Gastrocnemius medialis (tissue), 4 donors: ENCODE results near the gene TMEM186. TPM values are rescaled to one million over a fixed set of nuclear protein-coding genes. Genes with fewer than 3 reads are reported as not detected.

Source experiments
- ATAC-seq, 2 donors: fragments of 150-250 bp; one replicate each; pipeline ENCODE4 v1.9.1; 2016
- DNase-seq, 2 donors: peaks; one replicate each; pipeline ENCODE4 v3.0.0-alpha.2; 2019
- H3K27ac ChIP-seq, 4 donors: fragments of 200-600 bp; sonication (generic); 1 replicate in 1 of 4; 2 replicates in 3 of 4; pipeline ENCODE4 v1.5.1; 2016 to 2018; ENCODE audit warnings: mild to moderate bottlenecking in 2 of 4, moderate library complexity in 1 of 4
- H3K27me3 ChIP-seq, 3 donors: fragments of 200-600 bp; sonication (generic) in 2 of 3; 1 replicate in 1 of 3; 2 replicates in 2 of 3; pipeline versions ENCODE4 v1.5.1 to v1.6.0; 2016 to 2019; ENCODE audit warnings: mild to moderate bottlenecking in 1 of 3, moderate library complexity in 1 of 3
- H3K36me3 ChIP-seq, 2 donors: fragments of 200-600 bp; sonication (generic) in 1 of 2; one replicate each; pipeline ENCODE4 v1.5.1; 2017 to 2018
- H3K4me1 ChIP-seq, 2 donors: fragments of 200-600 bp; sonication (generic) in 1 of 2; one replicate each; pipeline ENCODE4 v1.5.1; 2016 to 2017; ENCODE audit warnings: mild to moderate bottlenecking in 2 of 2
- H3K4me3 ChIP-seq, 4 donors: fragments of 200-600 bp; sonication (generic) in 3 of 4; 1 replicate in 1 of 4; 2 replicates in 3 of 4; pipeline ENCODE4 v1.5.1; 2016 to 2019; ENCODE audit warnings: mild to moderate bottlenecking in 2 of 4
- H3K9me3 ChIP-seq, 3 donors: fragments of 200-600 bp; sonication (generic) in 2 of 3; 1 replicate in 1 of 3; 2 replicates in 2 of 3; pipeline ENCODE4 v1.5.1; 2016 to 2019
- POLR2A ChIP-seq, 2 donors: fragments of 450-650 bp; IDR thresholded peaks; one replicate each; pipeline ENCODE4 v1.6.1; 2017; ENCODE audit warnings: antibody characterized with exemption in 2 of 2, mild to moderate bottlenecking in 2 of 2, moderate library complexity in 2 of 2
- in situ Hi-C, 4 donors: fragments of 200-750 bp; cut with MboI; loops; one replicate each; pipeline versions ENCODE4 v1.15.0 to v1.8.0; 2017; ENCODE audit warnings: low sequenced_read_pairs in 4 of 4
- intact Hi-C: fragments of 100-400 bp; cut with DNase I; formaldehyde crosslinking; loops from one replicate; pipeline ENCODE4 v1.15.1; 2023; ENCODE audit warnings: low total_unique reads
- total RNA-seq, 4 donors: library from RNA; depleted of rRNA; stranded (reverse); fragments of >200 nt; gene quantifications; one replicate each; pipeline versions ENCODE4 v1.1.0 to v1.2.3, GENCODE V29; 2016
- TF ChIP-seq, protein P1 (sequence below), 5 experiments: fragments of 450-650 bp in 3 of 5; fragments of 200-600 bp in 2 of 5; sonication (generic) in 2 of 5; IDR thresholded peaks in 4 of 5; conservative IDR thresholded peaks in 1 of 5; 1 replicate in 4 of 5; 2 replicates in 1 of 5; pipeline ENCODE4 v1.5.1; 2016 to 2019; ENCODE audit warnings: antibody characterized with exemption in 5 of 5, mild to moderate bottlenecking in 3 of 5, moderate library complexity in 3 of 5

The TMEM186 gene
- total RNA-seq, 4 donors from 2014 or later: 10.2 to 16.9 (median 11.9) TPM

DNA sequence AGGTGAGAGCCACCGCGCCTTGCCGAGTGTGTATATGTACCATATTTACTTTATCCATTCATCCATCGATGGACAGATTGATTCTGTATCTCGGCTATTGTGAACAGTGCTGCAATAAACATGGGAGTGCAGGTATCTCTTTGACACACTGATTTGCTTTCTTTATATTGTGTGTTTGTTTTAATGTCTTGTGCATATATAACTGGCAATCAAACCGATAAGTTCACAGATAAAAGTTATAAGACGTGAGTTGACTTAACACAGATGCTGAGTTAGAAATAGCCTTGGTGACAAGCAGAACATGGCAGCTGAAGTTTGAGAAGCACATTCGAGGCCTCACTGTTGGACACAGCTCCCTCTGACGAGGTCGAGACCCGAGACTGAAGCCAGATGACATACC lies 23.2 kb downstream of the TMEM186 start:
- H3K4me3 ChIP-seq: no peak overlapping the region
- H3K27ac ChIP-seq: no peak overlapping the region
- DNase-seq (no peak), ATAC-seq (no peak)
- no peaks in the 10 kb centered on the region for H3K4me1 ChIP-seq
- TF ChIP-seq, protein P1, sequence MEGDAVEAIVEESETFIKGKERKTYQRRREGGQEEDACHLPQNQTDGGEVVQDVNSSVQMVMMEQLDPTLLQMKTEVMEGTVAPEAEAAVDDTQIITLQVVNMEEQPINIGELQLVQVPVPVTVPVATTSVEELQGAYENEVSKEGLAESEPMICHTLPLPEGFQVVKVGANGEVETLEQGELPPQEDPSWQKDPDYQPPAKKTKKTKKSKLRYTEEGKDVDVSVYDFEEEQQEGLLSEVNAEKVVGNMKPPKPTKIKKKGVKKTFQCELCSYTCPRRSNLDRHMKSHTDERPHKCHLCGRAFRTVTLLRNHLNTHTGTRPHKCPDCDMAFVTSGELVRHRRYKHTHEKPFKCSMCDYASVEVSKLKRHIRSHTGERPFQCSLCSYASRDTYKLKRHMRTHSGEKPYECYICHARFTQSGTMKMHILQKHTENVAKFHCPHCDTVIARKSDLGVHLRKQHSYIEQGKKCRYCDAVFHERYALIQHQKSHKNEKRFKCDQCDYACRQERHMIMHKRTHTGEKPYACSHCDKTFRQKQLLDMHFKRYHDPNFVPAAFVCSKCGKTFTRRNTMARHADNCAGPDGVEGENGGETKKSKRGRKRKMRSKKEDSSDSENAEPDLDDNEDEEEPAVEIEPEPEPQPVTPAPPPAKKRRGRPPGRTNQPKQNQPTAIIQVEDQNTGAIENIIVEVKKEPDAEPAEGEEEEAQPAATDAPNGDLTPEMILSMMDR (IDR thresholded peaks at IDR 0.05 in 4 of 5, conservative IDR thresholded peaks at IDR 0.05 in 1 of 5): no peak
- TF ChIP-seq POLR2A (IDR thresholded peaks at IDR 0.05): no peak
- no peaks in the 10 kb centered on the region for H3K27me3 ChIP-seq
- H3K36me3 ChIP-seq: no peaks in the 10 kb centered on the region
- intact Hi-C loops: loop anchor here (5.0 kb wide), 1 partner anchor 48 kb away; no protein-coding TSS in a partner anchor
- in situ Hi-C loops: no loop called here
- no peaks in the 10 kb centered on the region for H3K9me3 ChIP-seq

DNA sequence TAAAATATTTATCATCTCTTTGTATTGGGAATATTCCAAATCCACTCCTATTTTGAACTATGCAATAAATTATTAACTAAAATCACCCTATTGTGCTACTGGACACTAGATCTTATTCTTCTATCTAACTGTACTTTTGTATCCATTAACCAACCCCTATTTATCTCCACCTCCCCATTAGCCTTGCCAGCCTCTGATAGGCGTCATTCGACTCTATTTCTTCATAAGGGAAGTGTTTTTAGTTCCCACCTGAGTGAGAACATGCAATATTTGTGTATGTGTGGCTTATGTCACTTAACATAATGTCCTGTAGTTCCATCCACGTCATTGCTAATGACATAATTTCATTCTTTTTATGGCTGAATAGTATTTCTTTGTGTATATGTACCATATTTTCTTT lies 23.9 kb downstream of the TMEM186 start:
- no peaks in the 10 kb centered on the region for H3K27me3 ChIP-seq
- DNase-seq: no peak
- no peak for TF ChIP-seq POLR2A (IDR thresholded peaks at IDR 0.05)
- TF ChIP-seq, protein P1 (IDR thresholded peaks at IDR 0.05 in 4 of 5, conservative IDR thresholded peaks at IDR 0.05 in 1 of 5): no peak
- H3K9me3 ChIP-seq: no peaks in the 10 kb centered on the region
- no peak overlapping the region for H3K4me3 ChIP-seq
- no peak for ATAC-seq
- intact Hi-C loops: loop anchor here (5.0 kb wide), 1 partner anchor 49 kb away; no protein-coding TSS in a partner anchor
- H3K36me3 ChIP-seq: peaks cover 0 to 4% of the 10 kb centered on the region in 2 donors
- no peak overlapping the region for H3K27ac ChIP-seq
- in situ Hi-C loops: no loop called here
- H3K4me1 ChIP-seq: no peaks in the 10 kb centered on the region

DNA sequence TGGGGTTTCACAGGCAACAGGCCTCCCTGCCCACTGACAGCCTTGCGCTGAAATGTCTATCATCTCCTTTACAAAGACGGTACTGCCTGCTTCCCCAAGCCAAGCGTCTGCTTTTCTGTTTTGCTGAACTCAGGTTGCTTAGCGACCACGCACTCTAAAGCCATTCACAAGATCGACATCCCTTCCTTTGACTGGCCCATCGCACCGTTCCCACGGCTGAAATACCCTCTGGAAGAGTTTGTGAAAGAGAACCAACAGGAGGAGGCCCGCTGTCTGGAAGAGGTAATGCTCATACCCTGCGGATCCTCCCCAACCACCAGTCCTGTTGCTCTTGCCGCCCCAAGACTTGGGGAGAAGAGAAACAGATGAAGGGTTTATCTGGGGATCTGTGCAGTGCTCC lies 28.7 kb downstream of the TMEM186 start:
- Histone ChIP-seq H3K4me3 (no peak overlapping the region), H3K27ac (no peak overlapping the region), H3K9me3 (no peaks in the 10 kb centered on the region), H3K4me1 (no peaks in the 10 kb centered on the region), H3K27me3 (no peaks in the 10 kb centered on the region), H3K36me3 (peaks cover 0 to 4% of the 10 kb centered on the region in 2 donors)
- intact Hi-C loops (no loop called here), in situ Hi-C loops (no loop called here)
- DNase-seq (no peak), ATAC-seq (no peak)
- TF ChIP-seq, protein P1 (IDR thresholded peaks at IDR 0.05 in 4 of 5, conservative IDR thresholded peaks at IDR 0.05 in 1 of 5): no peak
- TF ChIP-seq POLR2A (IDR thresholded peaks at IDR 0.05): no peak

DNA sequence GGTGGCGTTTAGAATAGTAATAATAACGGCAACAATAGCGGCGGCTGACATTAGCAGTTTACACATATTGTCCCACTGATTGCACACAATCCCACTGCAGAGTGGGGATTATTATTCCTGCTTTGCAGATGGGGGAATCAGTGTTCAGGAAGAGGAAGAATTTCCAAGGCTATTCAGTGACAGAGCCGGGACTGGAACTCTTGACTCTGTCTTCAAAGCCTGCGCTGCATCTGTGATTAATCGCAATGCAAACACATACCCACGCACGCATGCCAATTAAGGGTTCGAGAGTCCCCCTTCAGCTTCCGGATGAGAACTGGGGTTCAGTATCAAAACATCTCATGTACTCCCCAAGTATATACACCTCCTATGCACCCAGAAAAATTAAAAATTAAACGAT lies 29.2 kb downstream of the TMEM186 start:
- TF ChIP-seq, protein P1 (IDR thresholded peaks at IDR 0.05 in 4 of 5, conservative IDR thresholded peaks at IDR 0.05 in 1 of 5): no peak
- TF ChIP-seq POLR2A (IDR thresholded peaks at IDR 0.05): no peak
- DNase-seq: no peak
- Histone ChIP-seq H3K27me3 (no peaks in the 10 kb centered on the region), H3K4me3 (no peak overlapping the region), H3K4me1 (no peaks in the 10 kb centered on the region), H3K36me3 (peaks cover 0 to 4% of the 10 kb centered on the region in 2 donors), H3K27ac (no peak overlapping the region), H3K9me3 (no peaks in the 10 kb centered on the region)
- ATAC-seq: no peak
- in situ Hi-C loops: no loop called here
- intact Hi-C loops: no loop called here

DNA sequence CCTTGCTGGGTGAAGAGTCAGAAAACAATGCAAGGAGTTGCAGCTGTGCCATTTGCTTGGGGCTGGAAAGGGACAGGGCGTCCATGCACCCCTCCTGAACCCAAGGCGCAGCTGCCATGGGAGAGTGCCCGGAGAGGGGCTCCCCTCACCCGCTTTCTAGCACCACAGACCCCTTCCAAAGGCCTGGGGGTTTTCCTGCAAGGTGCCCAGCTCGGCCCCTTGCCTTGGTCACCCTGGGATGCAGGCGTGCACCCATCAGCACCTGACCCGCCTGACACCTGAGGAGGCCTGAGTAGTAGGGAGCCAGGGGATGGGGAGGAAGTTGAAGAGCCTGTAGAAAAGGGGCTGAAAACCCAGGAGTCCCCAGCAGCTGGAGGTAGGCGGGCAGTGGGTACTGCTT lies 30.3 kb downstream of the TMEM186 start:
- in situ Hi-C loops: no loop called here
- H3K27ac ChIP-seq: no peak overlapping the region
- H3K4me3 ChIP-seq: no peak overlapping the region
- DNase-seq (no peak), ATAC-seq (no peak)
- no peak for TF ChIP-seq POLR2A (IDR thresholded peaks at IDR 0.05)
- TF ChIP-seq, protein P1 (IDR thresholded peaks at IDR 0.05 in 4 of 5, conservative IDR thresholded peaks at IDR 0.05 in 1 of 5): no peak
- intact Hi-C loops: no loop called here
- peaks cover 0 to 4% of the 10 kb centered on the region in 2 donors for H3K36me3 ChIP-seq
- H3K4me1 ChIP-seq: no peaks in the 10 kb centered on the region
- H3K27me3 ChIP-seq: no peaks in the 10 kb centered on the region
- no peaks in the 10 kb centered on the region for H3K9me3 ChIP-seq
